ENCODE data around the gene SLC39A7. TPM values are rescaled to one million over a fixed set of nuclear protein-coding genes. Genes with fewer than 3 reads are reported as not detected.

SLC39A7 gene
- total and polyA plus RNA-seq, 2 of the 13 experiments (the other 11 are each of a cell fraction or from before 2014, with no cell fraction given), result 142 to 229 TPM

DNA sequence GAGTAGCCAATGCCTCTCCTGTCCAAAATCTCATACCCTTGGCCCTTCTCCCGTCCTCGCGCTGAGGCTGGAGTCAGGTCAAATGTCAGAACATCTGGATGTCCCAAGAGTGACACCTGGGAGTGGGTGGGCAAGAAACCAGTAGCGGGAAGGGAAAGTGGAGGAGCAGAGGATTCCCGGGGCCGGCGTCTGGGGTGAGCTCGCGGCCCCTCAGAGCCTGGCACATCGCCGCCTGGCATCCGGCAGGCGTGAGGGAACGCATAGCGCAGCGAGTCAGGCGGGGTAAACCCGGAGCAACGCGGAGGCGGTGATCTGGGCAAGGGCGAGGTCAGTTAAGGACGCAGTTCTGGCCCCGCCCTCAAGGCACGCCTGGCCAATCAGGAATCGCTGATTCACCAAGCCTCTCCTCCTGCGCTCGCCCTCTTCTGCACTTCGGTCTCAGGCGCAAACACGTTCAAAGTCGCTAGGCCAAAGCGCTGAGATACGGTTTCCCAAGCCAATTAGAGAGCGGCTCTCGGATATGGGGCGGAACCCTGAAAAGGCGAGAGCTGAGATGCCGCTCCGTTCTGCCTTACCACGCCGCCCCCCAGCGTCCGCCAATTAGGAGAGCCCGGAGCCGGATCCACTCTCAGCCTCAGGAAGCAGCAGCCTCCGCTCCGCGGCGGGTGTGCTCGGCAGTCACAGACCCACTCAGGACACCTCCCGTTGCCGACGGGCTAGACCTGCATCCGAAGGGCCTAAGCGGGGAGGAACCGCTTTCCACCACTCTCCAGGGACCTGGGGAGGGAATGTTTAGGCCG is 48.5 kb downstream of the SLC39A7 start (continued):
- TF ChIP-seq, protein P1, sequence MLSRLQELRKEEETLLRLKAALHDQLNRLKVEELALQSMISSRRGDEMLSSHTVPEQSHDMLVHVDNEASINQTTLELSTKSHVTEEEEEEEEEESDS (CRISPR knock-in tag; IDR thresholded peaks at IDR 0.05; ENCODE audit: borderline replicate concordance), result no peak
- TF ChIP-seq ZNF530 (CRISPR knock-in tag; IDR thresholded peaks at IDR 0.05; ENCODE audit: low read depth) (no peak), ZFP36 (IDR thresholded peaks at IDR 0.05; ENCODE audit: borderline replicate concordance, low read depth, low read length, partially characterized antibody) (no peak), XBP1 (CRISPR knock-in tag; IDR thresholded peaks at IDR 0.05) (peak; percentile 79; the same call in 1 of the 2 replicates), SIX4 (CRISPR knock-in tag; IDR thresholded peaks at IDR 0.05) (peak; percentile 14; the same call in 1 of the 2 replicates), ZEB1 (IDR thresholded peaks at IDR 0.05; ENCODE audit: insufficient replicate concordance, low read depth) (no peak), MTA3 (CRISPR knock-in tag; IDR thresholded peaks at IDR 0.05) (no peak), ZNF138 (CRISPR knock-in tag; IDR thresholded peaks at IDR 0.05; ENCODE audit: low read depth) (0 out of 2 replicates have a peak, but pooled peaks have one; percentile 56), HMG20B (CRISPR knock-in tag; conservative IDR thresholded peaks at IDR 0.05) (peak; percentile 31; the same call in 1 of the 2 replicates), HMGA1 (CRISPR knock-in tag; conservative IDR thresholded peaks at IDR 0.05) (no peak), CAMTA2 (CRISPR knock-in tag; IDR thresholded peaks at IDR 0.05; ENCODE audit: borderline replicate concordance) (no peak)
- TF ChIP-seq, protein P2, sequence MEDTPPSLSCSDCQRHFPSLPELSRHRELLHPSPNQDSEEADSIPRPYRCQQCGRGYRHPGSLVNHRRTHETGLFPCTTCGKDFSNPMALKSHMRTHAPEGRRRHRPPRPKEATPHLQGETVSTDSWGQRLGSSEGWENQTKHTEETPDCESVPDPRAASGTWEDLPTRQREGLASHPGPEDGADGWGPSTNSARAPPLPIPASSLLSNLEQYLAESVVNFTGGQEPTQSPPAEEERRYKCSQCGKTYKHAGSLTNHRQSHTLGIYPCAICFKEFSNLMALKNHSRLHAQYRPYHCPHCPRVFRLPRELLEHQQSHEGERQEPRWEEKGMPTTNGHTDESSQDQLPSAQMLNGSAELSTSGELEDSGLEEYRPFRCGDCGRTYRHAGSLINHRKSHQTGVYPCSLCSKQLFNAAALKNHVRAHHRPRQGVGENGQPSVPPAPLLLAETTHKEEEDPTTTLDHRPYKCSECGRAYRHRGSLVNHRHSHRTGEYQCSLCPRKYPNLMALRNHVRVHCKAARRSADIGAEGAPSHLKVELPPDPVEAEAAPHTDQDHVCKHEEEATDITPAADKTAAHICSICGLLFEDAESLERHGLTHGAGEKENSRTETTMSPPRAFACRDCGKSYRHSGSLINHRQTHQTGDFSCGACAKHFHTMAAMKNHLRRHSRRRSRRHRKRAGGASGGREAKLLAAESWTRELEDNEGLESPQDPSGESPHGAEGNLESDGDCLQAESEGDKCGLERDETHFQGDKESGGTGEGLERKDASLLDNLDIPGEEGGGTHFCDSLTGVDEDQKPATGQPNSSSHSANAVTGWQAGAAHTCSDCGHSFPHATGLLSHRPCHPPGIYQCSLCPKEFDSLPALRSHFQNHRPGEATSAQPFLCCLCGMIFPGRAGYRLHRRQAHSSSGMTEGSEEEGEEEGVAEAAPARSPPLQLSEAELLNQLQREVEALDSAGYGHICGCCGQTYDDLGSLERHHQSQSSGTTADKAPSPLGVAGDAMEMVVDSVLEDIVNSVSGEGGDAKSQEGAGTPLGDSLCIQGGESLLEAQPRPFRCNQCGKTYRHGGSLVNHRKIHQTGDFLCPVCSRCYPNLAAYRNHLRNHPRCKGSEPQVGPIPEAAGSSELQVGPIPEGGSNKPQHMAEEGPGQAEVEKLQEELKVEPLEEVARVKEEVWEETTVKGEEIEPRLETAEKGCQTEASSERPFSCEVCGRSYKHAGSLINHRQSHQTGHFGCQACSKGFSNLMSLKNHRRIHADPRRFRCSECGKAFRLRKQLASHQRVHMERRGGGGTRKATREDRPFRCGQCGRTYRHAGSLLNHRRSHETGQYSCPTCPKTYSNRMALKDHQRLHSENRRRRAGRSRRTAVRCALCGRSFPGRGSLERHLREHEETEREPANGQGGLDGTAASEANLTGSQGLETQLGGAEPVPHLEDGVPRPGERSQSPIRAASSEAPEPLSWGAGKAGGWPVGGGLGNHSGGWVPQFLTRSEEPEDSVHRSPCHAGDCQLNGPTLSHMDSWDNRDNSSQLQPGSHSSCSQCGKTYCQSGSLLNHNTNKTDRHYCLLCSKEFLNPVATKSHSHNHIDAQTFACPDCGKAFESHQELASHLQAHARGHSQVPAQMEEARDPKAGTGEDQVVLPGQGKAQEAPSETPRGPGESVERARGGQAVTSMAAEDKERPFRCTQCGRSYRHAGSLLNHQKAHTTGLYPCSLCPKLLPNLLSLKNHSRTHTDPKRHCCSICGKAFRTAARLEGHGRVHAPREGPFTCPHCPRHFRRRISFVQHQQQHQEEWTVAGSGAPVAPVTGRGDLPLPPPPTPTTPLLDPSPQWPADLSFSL (CRISPR knock-in tag; IDR thresholded peaks at IDR 0.05), result no peak
- TF ChIP-seq, protein P3, sequence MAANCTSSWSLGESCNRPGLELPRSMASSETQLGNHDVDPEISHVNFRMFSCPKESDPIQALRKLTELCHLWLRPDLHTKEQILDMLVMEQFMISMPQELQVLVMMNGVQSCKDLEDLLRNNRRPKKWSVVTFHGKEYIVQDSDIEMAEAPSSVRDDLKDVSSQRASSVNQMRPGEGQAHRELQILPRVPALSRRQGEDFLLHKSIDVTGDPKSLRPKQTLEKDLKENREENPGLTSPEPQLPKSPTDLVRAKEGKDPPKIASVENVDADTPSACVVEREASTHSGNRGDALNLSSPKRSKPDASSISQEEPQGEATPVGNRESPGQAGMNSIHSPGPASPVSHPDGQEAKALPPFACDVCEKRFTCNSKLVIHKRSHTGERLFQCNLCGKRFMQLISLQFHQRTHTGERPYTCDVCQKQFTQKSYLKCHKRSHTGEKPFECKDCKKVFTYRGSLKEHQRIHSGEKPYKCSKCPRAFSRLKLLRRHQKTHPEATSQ (CRISPR knock-in tag; IDR thresholded peaks at IDR 0.05; ENCODE audit: borderline replicate concordance), result peak; percentile 77; the same call in 1 of the 2 replicates
- TF ChIP-seq, protein P4, sequence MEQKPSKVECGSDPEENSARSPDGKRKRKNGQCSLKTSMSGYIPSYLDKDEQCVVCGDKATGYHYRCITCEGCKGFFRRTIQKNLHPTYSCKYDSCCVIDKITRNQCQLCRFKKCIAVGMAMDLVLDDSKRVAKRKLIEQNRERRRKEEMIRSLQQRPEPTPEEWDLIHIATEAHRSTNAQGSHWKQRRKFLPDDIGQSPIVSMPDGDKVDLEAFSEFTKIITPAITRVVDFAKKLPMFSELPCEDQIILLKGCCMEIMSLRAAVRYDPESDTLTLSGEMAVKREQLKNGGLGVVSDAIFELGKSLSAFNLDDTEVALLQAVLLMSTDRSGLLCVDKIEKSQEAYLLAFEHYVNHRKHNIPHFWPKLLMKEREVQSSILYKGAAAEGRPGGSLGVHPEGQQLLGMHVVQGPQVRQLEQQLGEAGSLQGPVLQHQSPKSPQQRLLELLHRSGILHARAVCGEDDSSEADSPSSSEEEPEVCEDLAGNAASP (CRISPR knock-in tag; IDR thresholded peaks at IDR 0.05; ENCODE audit: borderline replicate concordance), result peak; percentile 100
- TF ChIP-seq, protein P5, sequence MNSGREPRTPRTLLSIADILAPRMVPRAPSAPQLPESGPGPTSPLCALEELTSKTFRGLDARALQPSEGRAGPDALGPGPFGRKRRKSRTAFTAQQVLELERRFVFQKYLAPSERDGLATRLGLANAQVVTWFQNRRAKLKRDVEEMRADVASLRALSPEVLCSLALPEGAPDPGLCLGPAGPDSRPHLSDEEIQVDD (CRISPR knock-in tag; IDR thresholded peaks at IDR 0.05; ENCODE audit: borderline replicate concordance), result peak; percentile 30; the same call in 1 of the 2 replicates
